Panc1 (cell line): Measurements from ENCODE around the gene IGDCC3.

ENCODE experiments used
- CTCF ChIP-seq: fragments of 450-650 bp; IDR thresholded peaks from 2 replicates; pipeline ENCODE4 v1.5.1; 2017; ENCODE audit warnings: mild to moderate bottlenecking
- POLR2AphosphoS5 ChIP-seq: IDR thresholded peaks from 2 replicates; pipeline ENCODE4 v1.6.1; 2012; ENCODE audit warnings: mild to moderate bottlenecking, low read depth, low read length, moderate library complexity
- REST ChIP-seq, 2 experiments: IDR thresholded peaks; 2 replicates each; pipeline ENCODE4 v1.6.1; 2011 to 2012; ENCODE audit warnings: low read depth in 2 of 2, control low read depth in 1 of 2, low read length in 1 of 2, mild to moderate bottlenecking in 1 of 2, moderate library complexity in 1 of 2; ENCODE audit not compliant: insufficient read depth in 1 of 2
- SIN3A ChIP-seq: IDR thresholded peaks from 2 replicates; pipeline ENCODE4 v1.6.1; 2012; ENCODE audit warnings: low read depth, mild to moderate bottlenecking, low read length, moderate library complexity, borderline replicate concordance; ENCODE audit not compliant: insufficient read depth
- TCF7L2 ChIP-seq: IDR thresholded peaks from 2 replicates; pipeline ENCODE4 v1.6.1; 2011; ENCODE audit warnings: mild to moderate bottlenecking, low read depth, low read length, inconsistent platforms

- TF ChIP-seq CTCF (no peak), SIN3A (no peak), REST (IDR thresholded peaks at IDR 0.05; ENCODE audit: insufficient read depth in 1 of 2, low read depth in 2 of 2, low read length in 1 of 2) (no peak), POLR2AphosphoS5 (no peak), TCF7L2 (no peak)
Measured at GRCh38 chr15:65335278-65336055, 42.3 kb downstream of the IGDCC3 start.
